Superior temporal gyrus (tissue), 1 donor: Measurements from ENCODE around the gene TMEM132C.
A peak's percentile ranks its signal among the peaks of the same experiment; 100 is the strongest.

ENCODE experiments used
- DNase-seq: peaks from one replicate; pipeline ENCODE4 v3.0.0-alpha.2; 2016; ENCODE audit errors: extremely low spot score

The TMEM132C gene

DNA sequence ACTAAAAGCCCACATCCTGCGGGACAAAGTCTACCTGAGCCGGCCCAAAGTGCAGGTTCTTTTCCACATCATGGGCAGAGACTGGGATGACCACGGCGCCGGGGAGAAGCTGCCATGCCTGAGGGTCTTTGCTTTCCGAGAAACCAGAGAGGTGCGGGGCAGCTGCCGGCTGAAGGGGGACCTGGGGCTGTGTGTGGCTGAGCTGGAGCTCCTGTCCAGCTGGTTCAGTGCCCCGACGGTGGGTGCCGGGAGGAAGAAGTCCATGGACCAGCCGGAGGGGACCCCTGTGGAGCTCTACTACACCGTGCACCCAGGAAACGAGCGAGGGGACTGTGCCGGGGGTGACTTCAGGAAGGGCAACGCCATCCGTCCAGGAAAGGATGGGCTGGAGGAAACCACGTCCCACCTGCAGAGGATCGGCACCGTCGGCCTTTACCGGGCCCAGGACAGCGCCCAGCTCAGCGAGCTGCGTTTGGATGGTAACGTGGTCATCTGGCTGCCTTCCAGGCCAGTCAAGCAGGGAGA lies 148.1 kb downstream of the TMEM132C start:
- DNase-seq: no peak

GRCh38 chr12:128418944-128419343 lies 152.0 kb downstream of the TMEM132C start:
- DNase-seq: no peak

DNA sequence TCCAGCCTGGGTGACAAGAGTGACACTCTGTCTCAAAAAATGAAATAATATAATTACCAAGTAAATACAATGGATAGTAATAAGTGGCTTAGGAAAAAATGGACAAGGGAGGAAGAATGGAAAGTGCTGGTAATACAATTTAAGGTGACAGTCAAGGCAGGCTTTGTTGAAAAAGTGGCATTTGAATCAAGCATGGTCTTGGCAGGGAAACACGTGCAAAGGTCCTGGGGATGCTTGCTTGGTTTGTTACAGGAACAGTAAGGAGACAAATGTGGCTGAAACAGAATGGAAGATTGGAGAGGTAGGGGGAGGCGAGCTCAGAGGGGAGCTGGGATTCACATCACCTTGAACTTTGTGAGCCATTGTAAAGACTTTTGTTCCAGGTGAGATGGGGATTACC lies 153.2 kb downstream of the TMEM132C start:
- DNase-seq: no peak

DNA sequence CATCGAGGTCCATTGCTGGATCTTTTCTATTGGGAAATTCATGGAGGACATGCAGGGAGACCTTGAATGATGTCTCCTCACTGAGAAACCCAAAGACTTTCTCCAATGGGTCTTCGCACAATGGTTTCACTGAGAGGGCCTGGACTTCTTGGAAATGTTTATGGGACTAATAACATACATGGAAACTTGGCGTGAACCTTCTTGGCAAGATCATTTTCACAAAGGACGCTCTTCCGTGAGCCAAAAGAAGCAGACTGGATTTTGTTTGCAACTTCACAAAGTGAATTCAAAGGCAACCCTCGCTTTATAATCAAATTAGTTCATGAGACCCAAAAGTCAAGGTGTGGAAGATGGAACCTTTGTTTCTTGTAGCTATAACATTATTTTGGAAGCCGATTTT lies 154.4 kb downstream of the TMEM132C start:
- no peak for DNase-seq

GRCh38 chr12:128423205-128423604 lies 156.2 kb downstream of the TMEM132C start:
- DNase-seq: no peak

DNA sequence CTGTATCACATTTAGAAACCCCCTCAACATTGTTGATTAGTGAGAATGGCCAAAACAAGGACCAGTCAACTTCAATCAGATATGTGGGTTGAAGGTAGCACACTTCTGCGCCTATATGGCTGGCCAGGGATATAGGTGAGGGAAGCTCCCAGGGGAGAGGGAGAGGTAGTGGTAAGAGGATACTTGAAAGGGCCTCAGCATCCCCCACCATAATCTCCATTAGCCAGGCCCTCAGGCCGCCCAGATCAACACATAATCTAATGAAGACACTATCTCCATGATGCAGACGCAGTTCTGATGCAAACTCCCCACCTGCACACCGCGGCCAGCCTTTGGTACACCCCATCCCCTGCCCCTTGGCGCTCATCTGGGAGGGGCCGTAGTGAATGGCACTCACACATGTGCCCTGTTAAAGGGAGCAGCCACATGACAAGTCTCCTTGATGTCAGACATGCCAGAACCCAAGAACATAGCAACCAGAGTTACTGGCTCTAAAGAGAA lies 158.0 kb downstream of the TMEM132C start:
- no peak for DNase-seq

DNA sequence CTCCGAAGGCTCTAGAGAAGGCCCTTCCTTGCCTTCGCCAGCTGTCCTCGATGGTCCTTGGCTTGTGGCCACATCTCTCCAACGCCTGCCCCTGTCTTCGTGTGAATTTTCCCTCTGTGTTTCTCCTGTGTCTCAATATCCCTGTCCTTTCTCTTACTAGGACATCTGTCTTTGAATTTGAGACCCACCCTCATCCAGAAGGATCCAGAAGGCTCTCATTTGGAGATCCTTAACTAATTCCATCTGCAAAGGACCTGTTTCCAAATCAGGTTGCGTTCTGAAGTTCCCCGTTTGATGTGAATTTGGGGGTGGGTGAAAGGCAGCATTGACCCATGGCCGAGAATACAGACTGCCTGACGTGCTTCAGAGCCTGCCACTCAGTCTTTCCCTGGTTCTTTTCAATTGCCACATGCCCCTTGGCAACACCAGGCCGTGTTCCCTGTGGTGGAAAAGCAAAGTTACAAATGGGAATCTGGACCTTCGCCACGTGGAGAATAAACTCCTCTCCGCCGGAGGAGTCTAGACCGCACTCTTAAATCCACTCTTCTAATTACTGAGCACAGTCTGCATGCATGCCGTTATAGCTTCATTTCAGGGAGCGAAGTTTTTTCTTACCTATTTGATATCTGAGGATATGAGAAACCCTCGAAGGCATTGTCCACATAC lies 158.8 kb downstream of the TMEM132C start:
- DNase-seq: no peak

GRCh38 chr12:128426511-128426910 lies 159.5 kb downstream of the TMEM132C start:
- DNase-seq: no peak

- DNase-seq: no peak
Measured at GRCh38 chr12:128439796-128440195, 172.8 kb downstream of the TMEM132C start.

GRCh38 chr12:128442096-128442495 lies 175.1 kb downstream of the TMEM132C start:
- no peak for DNase-seq

DNA sequence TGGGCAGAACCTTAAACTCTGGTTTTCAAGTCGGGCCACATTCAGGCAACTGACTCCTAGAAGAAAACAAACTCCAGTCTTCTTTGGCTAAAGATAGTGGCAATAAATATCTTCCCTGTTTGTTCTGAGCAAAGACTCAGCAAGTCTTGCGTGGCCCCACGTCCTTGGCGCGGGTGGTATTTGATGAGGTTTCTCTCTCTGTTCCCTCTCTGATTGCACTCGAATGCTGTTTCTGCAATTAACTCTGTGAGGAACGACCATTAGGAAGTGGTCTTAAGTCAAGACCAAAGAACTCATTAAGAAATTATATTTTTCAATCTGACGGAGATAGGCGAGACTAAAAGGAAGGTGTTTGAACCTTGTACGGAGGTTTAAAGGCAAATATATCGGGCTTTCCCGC lies 177.6 kb downstream of the TMEM132C start:
- no peak for DNase-seq

DNA sequence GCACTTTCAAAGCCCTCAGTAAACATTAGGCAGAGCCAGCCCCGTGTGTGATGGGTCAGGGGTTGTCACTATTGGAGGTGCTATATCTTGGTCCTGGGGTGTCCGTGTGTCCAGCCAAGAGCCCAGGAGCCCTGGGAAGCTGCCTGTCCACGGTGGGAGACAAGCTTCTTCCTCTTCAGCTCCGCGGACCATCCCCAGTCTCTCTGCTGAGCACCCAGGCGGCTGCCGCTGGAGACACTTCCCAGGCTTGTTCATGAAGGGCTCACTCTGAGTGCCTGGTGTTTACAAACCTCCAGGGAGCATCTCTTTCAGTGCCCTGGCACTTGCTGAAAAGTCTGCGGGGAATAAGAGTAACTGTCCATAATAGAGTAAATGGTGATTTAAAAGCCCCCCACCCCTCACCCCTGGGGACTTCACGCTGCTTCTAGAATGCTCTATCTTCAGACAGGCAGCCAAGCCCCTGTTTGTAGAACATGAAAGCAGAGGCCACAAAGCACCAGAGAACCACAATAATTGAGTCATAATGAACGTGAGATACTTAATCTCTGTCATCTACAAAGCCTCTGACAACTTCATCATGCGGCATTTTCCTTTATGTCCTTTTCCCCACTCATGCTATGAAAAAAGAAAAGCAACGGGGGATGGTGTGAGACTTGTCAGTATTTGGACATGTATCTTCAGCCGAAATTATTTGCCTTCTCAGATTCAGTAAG lies 178.6 kb downstream of the TMEM132C start:
- DNase-seq: no peak

- DNase-seq: no peak
Measured at GRCh38 chr12:128449146-128449894, 182.3 kb downstream of the TMEM132C start.

GRCh38 chr12:128450810-128451209 lies 183.8 kb downstream of the TMEM132C start:
- peak; percentile 59 for DNase-seq

- no peak for DNase-seq
Measured at GRCh38 chr12:128455851-128456250, 188.9 kb downstream of the TMEM132C start.

GRCh38 chr12:128456922-128457321 lies 190.0 kb downstream of the TMEM132C start:
- DNase-seq: no peak

DNA sequence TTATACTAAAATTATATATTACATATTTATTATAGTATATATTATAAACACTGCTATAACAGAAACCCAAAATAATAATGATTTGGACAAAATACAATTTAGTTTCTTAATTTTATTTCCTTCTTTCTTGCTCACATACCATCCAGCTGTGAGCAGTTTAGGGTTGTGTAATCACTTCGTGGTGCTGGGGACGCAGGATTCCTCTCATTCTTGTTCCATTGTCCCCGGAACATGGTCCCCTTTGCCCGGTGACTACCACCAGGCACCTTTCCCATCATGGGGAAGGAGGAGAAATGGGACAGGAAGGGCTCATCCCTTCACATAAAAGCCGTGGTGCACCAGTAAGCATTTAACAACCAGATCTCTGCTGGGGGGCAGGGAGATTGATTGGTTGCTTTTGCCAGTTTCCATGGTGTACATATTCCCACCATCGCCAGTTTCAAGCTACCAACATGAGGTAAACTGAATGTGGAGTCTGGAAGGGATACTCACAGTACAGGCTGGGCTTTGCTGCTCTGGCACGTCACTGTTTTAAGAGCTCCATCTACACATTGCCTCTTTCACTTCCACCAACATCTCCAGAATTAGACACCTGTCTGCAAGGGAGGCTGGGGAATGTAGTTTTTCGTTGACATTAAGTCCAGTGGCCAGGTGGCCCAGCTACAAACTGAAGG lies 191.5 kb downstream of the TMEM132C start:
- no peak for DNase-seq

DNA sequence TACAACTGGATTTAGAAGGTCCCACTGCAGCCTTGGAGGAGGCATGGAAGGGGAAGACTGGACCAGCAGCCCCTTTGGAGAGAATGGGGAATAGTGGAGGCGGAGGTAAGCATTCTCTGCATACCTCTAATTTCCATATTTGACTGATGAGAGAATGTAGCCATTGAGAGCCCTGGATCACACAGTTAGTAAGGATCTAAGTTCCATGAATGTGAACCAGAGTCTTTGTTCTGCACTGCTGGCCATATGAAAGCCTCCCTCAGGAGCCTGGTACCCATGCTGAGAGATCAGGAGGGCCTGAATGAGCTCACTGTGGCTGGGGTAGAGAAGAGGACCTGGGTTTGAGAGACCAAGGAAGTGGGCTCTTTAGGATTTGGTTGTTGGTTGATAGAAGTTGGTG lies 192.1 kb downstream of the TMEM132C start:
- DNase-seq: no peak

DNA sequence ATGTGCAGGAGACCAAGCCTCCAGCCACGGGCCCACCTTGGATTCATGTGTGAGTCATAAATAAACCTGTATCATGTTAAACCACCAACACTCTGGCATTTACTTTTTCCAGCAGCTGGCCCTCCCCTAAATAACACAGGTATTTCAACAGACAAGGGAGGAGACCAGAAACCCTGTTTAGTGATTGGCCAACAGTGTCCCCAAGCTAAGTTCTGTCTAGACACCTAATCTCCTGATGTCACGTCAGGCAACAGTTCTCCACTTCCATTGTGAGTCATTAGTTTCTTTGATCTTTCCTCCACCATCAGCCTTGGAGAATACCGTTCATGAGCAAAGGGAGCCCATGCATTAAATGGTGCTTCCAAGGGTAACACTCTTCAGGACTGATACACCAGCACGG lies 196.9 kb downstream of the TMEM132C start:
- no peak for DNase-seq

DNA sequence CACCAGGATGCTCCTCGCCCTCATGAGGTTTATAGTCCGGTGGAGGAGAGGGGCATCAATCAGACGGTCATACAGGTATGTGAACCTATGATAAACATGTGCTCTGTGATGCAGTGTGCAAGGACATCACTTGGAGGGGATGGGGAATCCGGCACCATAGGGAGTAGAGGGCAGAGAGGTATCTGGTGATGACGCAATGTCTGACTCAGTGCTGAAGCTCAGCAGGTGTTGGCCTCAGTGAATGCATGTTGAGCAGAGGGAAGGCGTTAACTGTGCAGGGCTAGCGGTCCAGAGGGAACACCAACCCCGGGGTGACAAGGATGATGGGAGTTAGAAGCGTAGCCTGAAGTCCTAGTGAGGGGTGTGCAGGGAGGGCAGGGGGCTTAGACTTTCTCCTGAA lies 200.9 kb downstream of the TMEM132C start:
- DNase-seq: no peak

DNA sequence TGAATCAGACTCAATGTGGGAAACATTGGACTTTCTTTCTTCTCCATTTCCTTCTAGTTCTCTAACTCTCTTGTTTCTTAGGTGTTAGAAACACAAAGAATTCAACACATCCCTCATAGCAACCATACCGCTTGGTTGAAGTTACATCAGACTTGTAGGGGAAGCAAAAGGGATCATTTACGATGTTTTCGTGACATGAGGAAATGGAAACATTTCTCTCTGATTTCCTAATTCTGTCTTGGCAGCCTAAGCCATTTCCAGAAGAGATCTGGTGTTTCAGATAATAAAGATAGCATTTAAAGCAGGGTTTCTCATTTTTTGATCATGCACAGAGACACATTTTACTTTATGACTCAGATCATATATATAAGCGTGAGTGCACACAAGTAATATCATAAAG lies 202.0 kb downstream of the TMEM132C start:
- no peak for DNase-seq

DNA sequence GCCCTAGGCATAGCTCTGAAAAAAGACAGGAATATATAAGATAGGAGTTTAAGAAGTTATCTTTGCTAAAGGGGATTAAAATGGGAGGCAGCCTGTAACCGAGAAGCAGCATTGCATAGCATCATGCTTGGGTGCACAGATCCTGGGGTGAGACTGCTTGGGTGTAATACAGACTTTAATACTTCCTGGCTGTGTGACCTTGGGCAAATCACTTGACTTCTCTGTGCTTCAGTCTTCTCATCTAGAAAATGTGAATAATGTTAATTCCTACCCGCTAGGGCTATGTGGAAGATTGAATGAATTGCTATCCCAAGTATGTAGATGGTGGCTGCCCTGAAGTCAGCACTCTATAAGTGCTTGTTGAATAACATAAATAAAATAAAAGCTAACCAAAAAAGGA lies 204.5 kb downstream of the TMEM132C start:
- no peak for DNase-seq
